Measurements from ENCODE around the gene SFMBT2. TPM values are rescaled to one million over a fixed set of nuclear protein-coding genes. Genes with fewer than 3 reads are reported as not detected.

The SFMBT2 gene
- total RNA-seq, 1 experiment from 2014 or later, result 0.02 TPM

GRCh38 chr10:7264313-7264756, 146.5 kb downstream of the SFMBT2 start:
- no TSS peak for BruUV-seq (replicated peaks)
- no peak for DNase-seq (ENCODE audit: low read depth, low spot score)

More at GRCh38 chr10:7264313-7264756, 146.5 kb downstream of the SFMBT2 start:
- Histone ChIP-seq H3K9ac (ENCODE audit: low read length) (no peak overlapping the region), H3K4me2 (ENCODE audit: low read length) (no peak overlapping the region), H3K4me1 (ENCODE audit: control insufficient read depth in 1 of 2, insufficient read depth in 2 of 2, low read length in 2 of 2) (no peaks in the 10 kb centered on the region), H3K36me3 (ENCODE audit: control insufficient read depth in 1 of 2, insufficient read depth in 2 of 2, low read length in 2 of 2) (no peaks in the 10 kb centered on the region), H3K4me3 (replicated peaks in 1 of 2; ENCODE audit: low read depth in 1 of 2, low read length in 2 of 2) (no peak overlapping the region), H3K9me2 (ENCODE audit: insufficient read depth) (no peaks in the 10 kb centered on the region), H4K20me1 (ENCODE audit: insufficient read depth) (no peaks in the 10 kb centered on the region), H3K9me3 (ENCODE audit: control insufficient read depth in 1 of 2, insufficient read depth in 1 of 2, low read depth in 1 of 2, low read length in 2 of 2) (no peaks in the 10 kb centered on the region), H3K27me3 (ENCODE audit: insufficient read depth, low read length) (no peaks in the 10 kb centered on the region; the same call in none of the 2 replicates), H2AFZ (ENCODE audit: low read depth, low read length, poor library complexity, severe bottlenecking) (no peak overlapping the region), H3K79me2 (ENCODE audit: insufficient read depth, low read length) (no peaks in the 10 kb centered on the region), H3K27ac (ENCODE audit: low read depth, low read length) (no peak overlapping the region)
- POLR2A ChIA-PET, result no interaction called here
- intact Hi-C loops (cut with micrococcal nuclease), result no loop called here
- no peak for ATAC-seq
- TF ChIP-seq SRF (IDR thresholded peaks at IDR 0.05; ENCODE audit: low read depth) (no peak), CEBPB (IDR thresholded peaks at IDR 0.05; ENCODE audit: low read depth) (no peak), FOSL1 (IDR thresholded peaks at IDR 0.05; ENCODE audit: low read depth) (no peak), MAX (IDR thresholded peaks at IDR 0.05) (no peak), ELF1 (IDR thresholded peaks at IDR 0.05; ENCODE audit: borderline replicate concordance, low read depth) (no peak), ATF3 (IDR thresholded peaks at IDR 0.05) (no peak), REST (IDR thresholded peaks at IDR 0.05; ENCODE audit: low read depth) (no peak), YY1 (IDR thresholded peaks at IDR 0.05; ENCODE audit: extremely low read depth, insufficient replicate concordance, low read depth, low read length) (no peak), ZBTB33 (IDR thresholded peaks at IDR 0.05; ENCODE audit: extremely low read depth, insufficient replicate concordance, low read length) (no peak), CTCF (IDR thresholded peaks at IDR 0.05 in 2 of 3, conservative IDR thresholded peaks at IDR 0.05 in 1 of 3; ENCODE audit: borderline replicate concordance in 1 of 3, insufficient read depth in 1 of 3, low read depth in 2 of 3, low read length in 2 of 3) (no peak)
- CTCF ChIA-PET, result no interaction called here
- RAD21 ChIA-PET (ENCODE audit: low non-redundant PET in 1 of 2, low total read pairs in 2 of 2, uncharacterized antibody in 2 of 2, unreplicated experiment in 2 of 2), result no interaction called here

All from HCT116 (cell line).